ENCODE data around the gene SHKBP1. TPM values are rescaled to one million over a fixed set of nuclear protein-coding genes. Genes with fewer than 3 reads are reported as not detected.

Gene SHKBP1, protein sequence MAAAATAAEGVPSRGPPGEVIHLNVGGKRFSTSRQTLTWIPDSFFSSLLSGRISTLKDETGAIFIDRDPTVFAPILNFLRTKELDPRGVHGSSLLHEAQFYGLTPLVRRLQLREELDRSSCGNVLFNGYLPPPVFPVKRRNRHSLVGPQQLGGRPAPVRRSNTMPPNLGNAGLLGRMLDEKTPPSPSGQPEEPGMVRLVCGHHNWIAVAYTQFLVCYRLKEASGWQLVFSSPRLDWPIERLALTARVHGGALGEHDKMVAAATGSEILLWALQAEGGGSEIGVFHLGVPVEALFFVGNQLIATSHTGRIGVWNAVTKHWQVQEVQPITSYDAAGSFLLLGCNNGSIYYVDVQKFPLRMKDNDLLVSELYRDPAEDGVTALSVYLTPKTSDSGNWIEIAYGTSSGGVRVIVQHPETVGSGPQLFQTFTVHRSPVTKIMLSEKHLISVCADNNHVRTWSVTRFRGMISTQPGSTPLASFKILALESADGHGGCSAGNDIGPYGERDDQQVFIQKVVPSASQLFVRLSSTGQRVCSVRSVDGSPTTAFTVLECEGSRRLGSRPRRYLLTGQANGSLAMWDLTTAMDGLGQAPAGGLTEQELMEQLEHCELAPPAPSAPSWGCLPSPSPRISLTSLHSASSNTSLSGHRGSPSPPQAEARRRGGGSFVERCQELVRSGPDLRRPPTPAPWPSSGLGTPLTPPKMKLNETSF
- 85.1 and 95.4 TPM in 2 replicates for total RNA-seq

GRCh38 chr19:40576585-40577451 lies at the start of gene SHKBP1:
SHKBP1 (plus strand) TSS chr19:40576873; CDS start chr19:40576900, 27 bp downstream.

DNA sequence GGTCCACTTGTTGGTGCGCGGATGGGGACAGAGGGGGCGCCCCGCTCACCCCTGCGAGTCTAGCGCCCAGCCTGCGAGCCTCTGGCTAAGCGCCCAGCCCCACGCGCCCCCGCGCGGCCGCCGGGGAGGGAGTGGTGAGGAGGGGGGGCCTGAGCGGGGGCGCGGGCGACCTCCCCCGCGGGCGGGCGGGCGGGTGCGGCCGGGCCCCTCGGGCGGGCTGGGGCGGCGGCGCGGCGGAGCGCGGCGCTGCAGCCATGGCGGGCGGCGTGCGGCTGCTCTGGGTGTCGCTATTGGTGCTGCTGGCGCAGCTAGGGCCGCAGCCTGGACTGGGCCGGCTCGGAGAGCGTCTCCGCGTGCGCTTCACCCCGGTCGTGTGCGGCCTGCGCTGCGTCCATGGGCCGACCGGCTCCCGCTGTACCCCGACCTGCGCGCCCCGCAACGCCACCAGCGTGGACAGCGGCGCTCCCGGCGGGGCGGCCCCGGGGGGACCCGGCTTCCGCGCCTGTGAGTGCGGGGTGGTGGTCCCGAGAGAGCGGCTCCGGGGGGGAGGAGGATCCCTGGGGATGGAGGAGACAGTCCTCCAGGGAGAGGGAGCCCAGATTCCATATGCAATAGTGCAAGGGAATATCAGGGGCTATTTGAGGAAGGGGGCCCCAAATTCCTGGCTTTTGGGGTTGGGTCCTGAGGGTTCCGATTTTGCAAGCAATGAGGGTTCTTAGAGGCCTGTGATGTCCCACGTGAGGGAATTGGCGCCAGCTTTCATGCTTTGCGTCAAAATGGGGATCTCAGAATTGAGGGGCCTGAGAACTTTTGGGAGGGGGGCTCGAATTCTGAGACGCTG lies 24.7 kb downstream of the SHKBP1 start, which contains the start of gene LTBP4:
LTBP4 (plus strand) TSS at position 236 of the 841 bp plus-strand sequence; CDS start at position 255, 19 bp downstream.

Other genes with a start within 250 kb of the SHKBP1 start
- 18.4 and 24.8 TPM in 2 replicates for gene C19orf47, start 228.5 kb upstream of the SHKBP1 start, total RNA-seq
- gene PLD3, start 228.2 kb upstream of the SHKBP1 start, total RNA-seq, result 469 and 698 TPM in 2 replicates
- gene HIPK4, start 186.7 kb upstream of the SHKBP1 start, total RNA-seq, result under 0.01 TPM in 1 of 2 replicates, not detected in the other
- gene PRX, start 163.5 kb upstream of the SHKBP1 start, total RNA-seq, result 2.3 and 2.9 TPM in 2 replicates
- gene SERTAD1, start 150.9 kb upstream of the SHKBP1 start, total RNA-seq, result 8.5 and 35.7 TPM in 2 replicates
- 17.0 and 21.5 TPM in 2 replicates for gene SERTAD3, start 132.5 kb upstream of the SHKBP1 start, total RNA-seq
- 95.0 and 97.1 TPM in 2 replicates for gene BLVRB, start 111.1 kb upstream of the SHKBP1 start, total RNA-seq
- 0.24 and 1.2 TPM in 2 replicates for gene SPTBN4, start 109.9 kb upstream of the SHKBP1 start, total RNA-seq
- gene LTBP4, start 24.5 kb downstream of the SHKBP1 start, total RNA-seq, result 78.5 and 278 TPM in 2 replicates
- gene NUMBL, start 113.8 kb downstream of the SHKBP1 start, total RNA-seq, result 32.6 and 45.3 TPM in 2 replicates
- gene COQ8B, start 140.0 kb downstream of the SHKBP1 start, total RNA-seq, result 23.7 and 48.1 TPM in 2 replicates
- 13.7 and 19.3 TPM in 2 replicates for gene ITPKC, start 140.2 kb downstream of the SHKBP1 start, total RNA-seq
- 2.2 and 11.3 TPM in 2 replicates for gene ACTMAP, start 173.6 kb downstream of the SHKBP1 start, total RNA-seq
- gene SNRPA, start 174.3 kb downstream of the SHKBP1 start, total RNA-seq, result 132 and 154 TPM in 2 replicates
- 1.8 TPM in 1 of 2 replicates, not detected in the other for gene MIA, start 198.6 kb downstream of the SHKBP1 start, total RNA-seq
- gene RAB4B, start 201.4 kb downstream of the SHKBP1 start, total RNA-seq, result 15.6 and 25.0 TPM in 2 replicates
- gene EGLN2, start 222.3 kb downstream of the SHKBP1 start, total RNA-seq, result 82.5 and 89.2 TPM in 2 replicates

Data from epithelial cell of alveolus of lung (primary cell).